ENCODE results near the gene CMTM7. TPM values are rescaled to one million over a fixed set of nuclear protein-coding genes. Genes with fewer than 3 reads are reported as not detected.

Gene CMTM7
- total RNA-seq, 2 experiments from 2014 or later = 31.5 to 35.2 TPM

- POLR2A ChIA-PET = interaction anchor here (2.3 kb wide), 1 partner anchor 19 kb away, joined by 7 read pairs; no protein-coding TSS in a partner anchor
- TF ChIP-seq CTCF (IDR thresholded peaks at IDR 0.05) = no peak
- DNase-seq (no peak), ATAC-seq (ENCODE audit: poor library complexity) (no peak)
- H3K4me3 Mint-ChIP-seq = no peak overlapping the region
- H3K9me3 Mint-ChIP-seq = no peaks in the 10 kb centered on the region
- Histone ChIP-seq H3K4me3 (ENCODE audit: low read length) (no peak overlapping the region), H3K27ac (ENCODE audit: low read depth in 1 of 2, low read length in 2 of 2) (no peak overlapping the region), H3K27me3 (ENCODE audit: control insufficient read depth in 1 of 2, insufficient read depth in 2 of 2, low read length in 2 of 2) (no peaks in the 10 kb centered on the region), H3K36me3 (ENCODE audit: insufficient read depth, low read length) (peaks cover 16% of the 10 kb centered on the region), H3K4me1 (ENCODE audit: insufficient read depth, low read length) (peaks cover 59% of the 10 kb centered on the region), H3K9me3 (ENCODE audit: control insufficient read depth in 1 of 2, insufficient read depth in 1 of 2, low read length in 2 of 2) (no peaks in the 10 kb centered on the region)
- H3K36me3 Mint-ChIP-seq (ENCODE audit: low read depth) = peaks cover 33% of the 10 kb centered on the region
- H3K27ac Mint-ChIP-seq = peak overlapping the region; percentile 83
- H3K27me3 Mint-ChIP-seq = no peaks in the 10 kb centered on the region
- H3K4me1 Mint-ChIP-seq (ENCODE audit: low read depth) = peaks cover 85% of the 10 kb centered on the region
- intact Hi-C loops (cut with DNase I, micrococcal nuclease) = no loop called here
- CTCF ChIA-PET = no interaction called here
Observed at GRCh38 chr3:32405155-32405554, 13.5 kb downstream of the CMTM7 start.

- ATAC-seq (ENCODE audit: poor library complexity) = no peak
- H3K9me3 ChIP-seq (ENCODE audit: control insufficient read depth in 1 of 2, insufficient read depth in 1 of 2, low read length in 2 of 2) = no peaks in the 10 kb centered on the region
- no peak for DNase-seq
- no peak overlapping the region for H3K4me3 ChIP-seq (ENCODE audit: low read length)
- no peaks in the 10 kb centered on the region for H3K9me3 Mint-ChIP-seq
- ChIA-PET POLR2A (interaction anchor here (1.6 to 2.3 kb wide), 2 partner anchors 19 to 34 kb away, joined by 5 to 7 read pairs; no protein-coding TSS in a partner anchor), CTCF (interaction anchor here (1.3 to 1.4 kb wide), 2 partner anchors 10 to 12 kb away, joined by 3 to 4 read pairs; no protein-coding TSS in a partner anchor)
- H3K27ac ChIP-seq (ENCODE audit: low read depth in 1 of 2, low read length in 2 of 2) = no peak overlapping the region
- H3K27me3 Mint-ChIP-seq = no peaks in the 10 kb centered on the region
- peaks cover 58% of the 10 kb centered on the region for H3K4me1 ChIP-seq (ENCODE audit: insufficient read depth, low read length)
- H3K36me3 Mint-ChIP-seq (ENCODE audit: low read depth) = peaks cover 33% of the 10 kb centered on the region
- no peak for TF ChIP-seq CTCF (IDR thresholded peaks at IDR 0.05)
- no peak overlapping the region for H3K4me3 Mint-ChIP-seq
- peaks cover 16% of the 10 kb centered on the region for H3K36me3 ChIP-seq (ENCODE audit: insufficient read depth, low read length)
- H3K27me3 ChIP-seq (ENCODE audit: control insufficient read depth in 1 of 2, insufficient read depth in 2 of 2, low read length in 2 of 2) = no peaks in the 10 kb centered on the region
- peak overlapping the region; percentile 61 for H3K27ac Mint-ChIP-seq
- peaks cover 86% of the 10 kb centered on the region for H3K4me1 Mint-ChIP-seq (ENCODE audit: low read depth)
- intact Hi-C loops (cut with DNase I, micrococcal nuclease) = loop anchor here in 1 of 2 experiments (2.0 kb wide), 1 partner anchor 59 kb away; no protein-coding TSS in a partner anchor
Observed at GRCh38 chr3:32405711-32406323, 14.2 kb downstream of the CMTM7 start.

- Histone ChIP-seq H3K4me1 (ENCODE audit: insufficient read depth, low read length) (peaks cover 50% of the 10 kb centered on the region), H3K9me3 (ENCODE audit: control insufficient read depth in 1 of 2, insufficient read depth in 1 of 2, low read length in 2 of 2) (no peaks in the 10 kb centered on the region), H3K4me3 (ENCODE audit: low read length) (no peak overlapping the region), H3K27ac (ENCODE audit: low read depth in 1 of 2, low read length in 2 of 2) (no peak overlapping the region), H3K27me3 (ENCODE audit: control insufficient read depth in 1 of 2, insufficient read depth in 2 of 2, low read length in 2 of 2) (no peaks in the 10 kb centered on the region), H3K36me3 (ENCODE audit: insufficient read depth, low read length) (peaks cover 16% of the 10 kb centered on the region)
- peaks cover 33% of the 10 kb centered on the region for H3K36me3 Mint-ChIP-seq (ENCODE audit: low read depth)
- DNase-seq (no peak), ATAC-seq (ENCODE audit: poor library complexity) (no peak)
- H3K9me3 Mint-ChIP-seq = no peaks in the 10 kb centered on the region
- CTCF ChIA-PET = interaction anchor here (1.3 to 1.4 kb wide), 2 partner anchors 9 to 13 kb away, joined by 3 to 4 read pairs; no protein-coding TSS in a partner anchor
- intact Hi-C loops (cut with DNase I, micrococcal nuclease) = loop anchor here in 1 of 2 experiments (2.0 kb wide), 1 partner anchor 58 kb away; no protein-coding TSS in a partner anchor
- TF ChIP-seq CTCF (IDR thresholded peaks at IDR 0.05) = no peak
- no peaks in the 10 kb centered on the region for H3K27me3 Mint-ChIP-seq
- peak overlapping the region; percentile 70 for H3K27ac Mint-ChIP-seq
- POLR2A ChIA-PET = interaction anchor here (0.5 to 2.3 kb wide), 3 partner anchors 18 to 171 kb away, joined by 3 to 7 read pairs (median 5); no protein-coding TSS in a partner anchor
- H3K4me1 Mint-ChIP-seq (ENCODE audit: low read depth) = peaks cover 84% of the 10 kb centered on the region
- no peak overlapping the region for H3K4me3 Mint-ChIP-seq
Observed at GRCh38 chr3:32406486-32407408, 15.1 kb downstream of the CMTM7 start.

All from CD4-positive, alpha-beta T cell (primary cell).